ENCODE data around the gene TOM1L2.

DNA sequence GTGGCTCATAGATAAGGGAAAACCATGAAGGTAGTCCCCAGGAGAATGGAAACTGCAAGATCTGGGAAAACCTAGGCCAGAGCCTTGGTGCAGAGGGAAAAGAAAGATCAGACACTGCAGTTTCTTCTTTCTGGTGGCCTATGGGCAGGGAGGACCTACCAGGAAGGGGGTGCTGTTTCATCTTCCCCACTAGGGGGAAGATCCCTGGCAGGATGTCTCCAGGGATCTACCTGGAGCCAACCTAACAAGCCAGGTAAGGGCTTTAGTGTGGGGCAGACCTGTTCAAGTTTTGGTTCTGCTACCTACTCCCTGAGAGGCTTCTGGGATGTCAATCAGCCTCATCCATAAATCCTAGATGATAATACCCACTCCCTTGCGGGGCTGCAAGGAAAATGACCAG lies 21.4 kb downstream of the TOM1L2 start:
- TF ChIP-seq, protein P1, sequence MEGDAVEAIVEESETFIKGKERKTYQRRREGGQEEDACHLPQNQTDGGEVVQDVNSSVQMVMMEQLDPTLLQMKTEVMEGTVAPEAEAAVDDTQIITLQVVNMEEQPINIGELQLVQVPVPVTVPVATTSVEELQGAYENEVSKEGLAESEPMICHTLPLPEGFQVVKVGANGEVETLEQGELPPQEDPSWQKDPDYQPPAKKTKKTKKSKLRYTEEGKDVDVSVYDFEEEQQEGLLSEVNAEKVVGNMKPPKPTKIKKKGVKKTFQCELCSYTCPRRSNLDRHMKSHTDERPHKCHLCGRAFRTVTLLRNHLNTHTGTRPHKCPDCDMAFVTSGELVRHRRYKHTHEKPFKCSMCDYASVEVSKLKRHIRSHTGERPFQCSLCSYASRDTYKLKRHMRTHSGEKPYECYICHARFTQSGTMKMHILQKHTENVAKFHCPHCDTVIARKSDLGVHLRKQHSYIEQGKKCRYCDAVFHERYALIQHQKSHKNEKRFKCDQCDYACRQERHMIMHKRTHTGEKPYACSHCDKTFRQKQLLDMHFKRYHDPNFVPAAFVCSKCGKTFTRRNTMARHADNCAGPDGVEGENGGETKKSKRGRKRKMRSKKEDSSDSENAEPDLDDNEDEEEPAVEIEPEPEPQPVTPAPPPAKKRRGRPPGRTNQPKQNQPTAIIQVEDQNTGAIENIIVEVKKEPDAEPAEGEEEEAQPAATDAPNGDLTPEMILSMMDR (IDR thresholded peaks at IDR 0.05): no peak
- TF ChIP-seq POLR2A (IDR thresholded peaks at IDR 0.05): no peak

Data from lower leg skin (tissue), 3 donors.